Esophagus muscularis mucosa (tissue), 4 donors: Measurements from ENCODE around the gene VSIG10L2. TPM values are rescaled to one million over a fixed set of nuclear protein-coding genes. Genes with fewer than 3 reads are reported as not detected.
A peak's percentile ranks its signal among the peaks of the same experiment; 100 is the strongest.

Experiments used
- DNase-seq: peaks from one replicate; pipeline ENCODE4 v3.0.0-alpha.2; 2017; ENCODE audit errors: extremely low spot score
- H3K27ac ChIP-seq, 4 donors: fragments of 200-600 bp; sonication (generic); replicated peaks in 1 of 4; 1 replicate in 3 of 4; 2 replicates in 1 of 4; pipeline ENCODE4 v1.5.1; 2016 to 2019; ENCODE audit warnings: mild to moderate bottlenecking in 1 of 4
- H3K27me3 ChIP-seq, 4 donors: fragments of 200-600 bp; sonication (generic); one replicate each; pipeline versions ENCODE4 v1.5.1 to v1.6.0; 2016 to 2019
- H3K36me3 ChIP-seq, 4 donors: fragments of 200-600 bp; sonication (generic); one replicate each; pipeline ENCODE4 v1.5.1; 2016 to 2019
- H3K4me1 ChIP-seq, 4 donors: fragments of 200-600 bp; sonication (generic); one replicate each; pipeline ENCODE4 v1.5.1; 2016 to 2019
- H3K4me3 ChIP-seq, 4 donors: fragments of 200-600 bp; sonication (generic); 1 replicate in 2 of 4; 2 replicates in 2 of 4; pipeline ENCODE4 v1.5.1; 2016 to 2019; ENCODE audit warnings: mild to moderate bottlenecking in 4 of 4, moderate library complexity in 1 of 4
- H3K9me3 ChIP-seq, 4 donors: fragments of 200-600 bp; sonication (generic); 1 replicate in 3 of 4; 2 replicates in 1 of 4; pipeline ENCODE4 v1.5.1; 2016 to 2019
- CTCF ChIP-seq, 3 experiments: fragments of 200-600 bp in 2 of 3; fragments of 450-650 bp in 1 of 3; sonication (generic) in 2 of 3; IDR thresholded peaks; one replicate each; pipeline ENCODE4 v1.5.1; 2017 to 2019; ENCODE audit warnings: antibody characterized with exemption in 3 of 3, mild to moderate bottlenecking in 2 of 3, moderate library complexity in 1 of 3
- EP300 ChIP-seq: sonication (generic); formaldehyde crosslinking; IDR thresholded peaks from one replicate; pipeline ENCODE4 v1.6.1; 2017; ENCODE audit warnings: antibody characterized with exemption
- POLR2A ChIP-seq: fragments of 450-650 bp; IDR thresholded peaks from one replicate; pipeline ENCODE4 v1.6.1; 2017; ENCODE audit warnings: antibody characterized with exemption, moderate library complexity, mild to moderate bottlenecking, low read depth
- POLR2AphosphoS5 ChIP-seq, 2 donors: sonication (generic); formaldehyde crosslinking; IDR thresholded peaks; one replicate each; pipeline ENCODE4 v1.6.1; 2017; ENCODE audit warnings: antibody characterized with exemption in 2 of 2
- WGBS: methylation state at CpG from one replicate; pipeline ENCODE4 v1.1.5; 2018; 5-methylcytosine and 5-hydroxymethylcytosine counted together
- intact Hi-C: fragments of 100-400 bp; cut with DNase I; formaldehyde crosslinking; loops from one replicate; pipeline ENCODE4 v1.15.1; 2023
- total RNA-seq, 4 donors: library from RNA; depleted of rRNA; stranded (reverse); fragments of >200 nt; gene quantifications; one replicate each; pipeline versions ENCODE4 v1.1.0 to v1.2.1, GENCODE V29; 2016

Gene VSIG10L2
- total RNA-seq, 4 donors from 2014 or later, result 0.33 to 0.57 (median 0.39) TPM; not detected in 1

GRCh38 chr11:125987066-125987641 is 41.3 kb downstream of the VSIG10L2 start:
- Histone ChIP-seq H3K36me3 (peaks cover 0 to 36% (median 15%) of the 10 kb centered on the region in 4 donors), H3K27me3 (no peaks in the 10 kb centered on the region), H3K9me3 (no peaks in the 10 kb centered on the region), H3K27ac (peak overlapping the region in 3 of 4 donors; percentile 34 to 53 (median 34)), H3K4me3 (no peak overlapping the region), H3K4me1 (peaks cover 3 to 21% (median 17%) of the 10 kb centered on the region in 4 donors)
- DNase-seq, result no peak
- no peak for TF ChIP-seq EP300
- no peak for TF ChIP-seq CTCF (IDR thresholded peaks at IDR 0.05)
- TF ChIP-seq POLR2A, result no peak
- TF ChIP-seq POLR2AphosphoS5 (IDR thresholded peaks at IDR 0.05), result no peak
- 54% methylated on average over 5 of the region's 5 CpGs for WGBS
- intact Hi-C loops, result no loop called here

- Histone ChIP-seq H3K4me1 (peaks cover 3 to 21% (median 17%) of the 10 kb centered on the region in 4 donors), H3K4me3 (no peak overlapping the region), H3K27ac (peak overlapping the region in 2 of 4 donors; percentile 10 to 31), H3K36me3 (peaks cover 0 to 37% (median 13%) of the 10 kb centered on the region in 4 donors), H3K9me3 (no peaks in the 10 kb centered on the region), H3K27me3 (no peaks in the 10 kb centered on the region)
- no peak for DNase-seq
- WGBS, result 48% methylated on average over 3 of the region's 3 CpGs
- TF ChIP-seq EP300 (no peak), CTCF (IDR thresholded peaks at IDR 0.05) (no peak), POLR2AphosphoS5 (IDR thresholded peaks at IDR 0.05) (no peak), POLR2A (no peak)
- intact Hi-C loops, result no loop called here
Observed at GRCh38 chr11:125990244-125990643, 44.4 kb downstream of the VSIG10L2 start.

GRCh38 chr11:125992893-125993292 is 47.0 kb downstream of the VSIG10L2 start:
- H3K27ac ChIP-seq, result no peak overlapping the region
- DNase-seq, result no peak
- H3K27me3 ChIP-seq, result no peaks in the 10 kb centered on the region
- no peaks in the 10 kb centered on the region for H3K9me3 ChIP-seq
- H3K4me3 ChIP-seq, result no peak overlapping the region
- peaks cover 0 to 53% (median 18%) of the 10 kb centered on the region in 4 donors for H3K36me3 ChIP-seq
- H3K4me1 ChIP-seq, result peaks cover 3 to 11% (median 8%) of the 10 kb centered on the region in 4 donors
- intact Hi-C loops, result no loop called here
- TF ChIP-seq EP300 (no peak), POLR2AphosphoS5 (IDR thresholded peaks at IDR 0.05) (no peak), POLR2A (no peak), CTCF (IDR thresholded peaks at IDR 0.05) (no peak)
- WGBS, result 93% methylated on average over 7 of the region's 7 CpGs

- intact Hi-C loops, result no loop called here
- WGBS, result 91% methylated on average over 5 of the region's 5 CpGs
Observed at GRCh38 chr11:125994509-125994908, 48.7 kb downstream of the VSIG10L2 start.

GRCh38 chr11:125995313-125995712 is 49.5 kb downstream of the VSIG10L2 start:
- Histone ChIP-seq H3K27me3 (no peaks in the 10 kb centered on the region), H3K9me3 (no peaks in the 10 kb centered on the region), H3K36me3 (peaks cover 0 to 62% (median 22%) of the 10 kb centered on the region in 4 donors), H3K27ac (no peak overlapping the region), H3K4me3 (no peak overlapping the region), H3K4me1 (peaks cover under 1 to 7% (median 4%) of the 10 kb centered on the region in 4 donors)
- intact Hi-C loops, result no loop called here
- WGBS, result 80% methylated on average over 5 of the region's 5 CpGs
- no peak for DNase-seq
- no peak for TF ChIP-seq EP300
- no peak for TF ChIP-seq POLR2A
- no peak for TF ChIP-seq POLR2AphosphoS5 (IDR thresholded peaks at IDR 0.05)
- no peak for TF ChIP-seq CTCF (IDR thresholded peaks at IDR 0.05)

More at GRCh38 chr11:125994509-125994908, 48.7 kb downstream of the VSIG10L2 start:
- no peak overlapping the region for H3K27ac ChIP-seq
- no peak for TF ChIP-seq POLR2AphosphoS5 (IDR thresholded peaks at IDR 0.05)
- peaks cover 3 to 11% (median 8%) of the 10 kb centered on the region in 4 donors for H3K4me1 ChIP-seq
- peaks cover 0 to 55% (median 22%) of the 10 kb centered on the region in 4 donors for H3K36me3 ChIP-seq
- no peaks in the 10 kb centered on the region for H3K9me3 ChIP-seq
- H3K4me3 ChIP-seq, result no peak overlapping the region
- H3K27me3 ChIP-seq, result no peaks in the 10 kb centered on the region
- DNase-seq, result no peak
